ENCODE data around the gene C1QTNF8.

GRCh38 chr16:1121009-1121408 lies 25.0 kb upstream of the C1QTNF8 start:
- TF ChIP-seq EZH2 (IDR thresholded peaks at IDR 0.05; ENCODE audit: low read depth) (no peak; the same call in 1 of the 2 replicates), CTCF (conservative IDR thresholded peaks at IDR 0.05) (no peak)

Measured in PC-9 (cell line).